ENCODE measurements around the gene TOMM20L. TPM values are rescaled to one million over a fixed set of nuclear protein-coding genes. Genes with fewer than 3 reads are reported as not detected.
"Not testable (repeated sequence)": the region's sequence is repeated elsewhere in the genome, so short reads cannot be mapped to it uniquely, and the experiment has no call there.

Gene TOMM20L
- total and polyA plus RNA-seq, 12 donors: 0.58 TPM; not detected in 11

DNA sequence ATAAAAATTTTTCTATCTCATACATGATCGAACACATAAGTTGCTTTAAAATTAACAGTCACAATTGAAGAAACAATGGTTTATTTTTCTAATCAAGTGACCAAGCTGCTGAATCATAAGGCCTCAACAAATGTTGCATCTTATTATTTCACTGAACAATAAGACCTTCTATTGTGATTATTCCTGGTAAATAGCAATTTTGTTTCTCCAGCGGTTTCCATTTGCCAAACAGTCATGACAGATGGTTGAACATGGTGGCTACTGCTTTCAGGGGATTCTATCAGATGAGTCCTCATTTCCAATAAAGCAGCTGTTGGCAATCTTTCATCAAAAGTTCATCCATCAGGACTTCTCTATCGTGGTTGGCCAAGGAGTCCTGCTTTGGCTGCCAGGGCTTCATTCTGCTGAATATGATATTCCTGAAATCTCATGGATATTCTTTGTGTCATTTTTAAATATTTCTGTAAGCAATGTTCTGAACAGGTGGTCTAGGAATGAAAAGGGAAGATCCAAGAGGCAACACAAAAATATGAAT lies 13.0 kb downstream of the TOMM20L start:
- Histone ChIP-seq H3K27ac (no peak overlapping the region), H3K27me3 (no peaks in the 10 kb centered on the region), H3K4me1 (replicated peaks in 1 of 2) (no peaks in the 10 kb centered on the region), H3K36me3 (replicated peaks in 1 of 2) (peaks cover 0 to 39% of the 10 kb centered on the region in 2 donors), H3K9me3 (replicated peaks in 1 of 3) (no peaks in the 10 kb centered on the region), H3K4me3 (no peak overlapping the region)
- TF ChIP-seq, protein P1, sequence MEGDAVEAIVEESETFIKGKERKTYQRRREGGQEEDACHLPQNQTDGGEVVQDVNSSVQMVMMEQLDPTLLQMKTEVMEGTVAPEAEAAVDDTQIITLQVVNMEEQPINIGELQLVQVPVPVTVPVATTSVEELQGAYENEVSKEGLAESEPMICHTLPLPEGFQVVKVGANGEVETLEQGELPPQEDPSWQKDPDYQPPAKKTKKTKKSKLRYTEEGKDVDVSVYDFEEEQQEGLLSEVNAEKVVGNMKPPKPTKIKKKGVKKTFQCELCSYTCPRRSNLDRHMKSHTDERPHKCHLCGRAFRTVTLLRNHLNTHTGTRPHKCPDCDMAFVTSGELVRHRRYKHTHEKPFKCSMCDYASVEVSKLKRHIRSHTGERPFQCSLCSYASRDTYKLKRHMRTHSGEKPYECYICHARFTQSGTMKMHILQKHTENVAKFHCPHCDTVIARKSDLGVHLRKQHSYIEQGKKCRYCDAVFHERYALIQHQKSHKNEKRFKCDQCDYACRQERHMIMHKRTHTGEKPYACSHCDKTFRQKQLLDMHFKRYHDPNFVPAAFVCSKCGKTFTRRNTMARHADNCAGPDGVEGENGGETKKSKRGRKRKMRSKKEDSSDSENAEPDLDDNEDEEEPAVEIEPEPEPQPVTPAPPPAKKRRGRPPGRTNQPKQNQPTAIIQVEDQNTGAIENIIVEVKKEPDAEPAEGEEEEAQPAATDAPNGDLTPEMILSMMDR (IDR thresholded peaks at IDR 0.05): no peak
- TF ChIP-seq POLR2A (IDR thresholded peaks at IDR 0.05): no peak
- WGBS, 4 donors: 89 to 94% (median 92%) methylated on average over 3 of the region's 3 CpGs
- intact Hi-C loops (cut with DNase I): no loop called here
- no peak for DNase-seq

DNA sequence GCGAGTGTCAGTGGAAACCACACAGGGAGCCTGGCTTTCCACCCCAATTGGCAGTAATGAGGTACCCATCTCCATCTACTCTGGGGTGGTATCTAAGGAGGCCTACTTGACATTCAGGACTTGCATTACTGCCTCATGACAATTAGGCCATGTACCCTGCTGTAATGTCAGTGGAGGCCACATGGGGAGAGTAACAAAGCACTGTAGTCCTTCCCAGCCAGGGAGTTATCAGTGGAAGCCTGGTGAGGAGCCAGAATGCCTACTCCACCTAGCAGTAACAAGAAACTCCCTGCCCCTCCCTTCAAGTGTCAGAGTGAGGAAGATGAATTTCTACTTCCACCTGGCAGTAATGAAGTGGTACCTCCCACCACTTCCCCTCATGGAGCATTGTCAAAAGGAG lies 19.1 kb downstream of the TOMM20L start:
- Histone ChIP-seq H3K27ac (no peak overlapping the region), H3K4me1 (replicated peaks in 1 of 2) (no peaks in the 10 kb centered on the region), H3K27me3 (no peaks in the 10 kb centered on the region), H3K4me3 (no peak overlapping the region), H3K9me3 (replicated peaks in 1 of 3) (no peaks in the 10 kb centered on the region), H3K36me3 (replicated peaks in 1 of 2) (peaks cover 0 to 20% of the 10 kb centered on the region in 2 donors)
- intact Hi-C loops (cut with DNase I): no loop called here
- TF ChIP-seq, protein P1 (IDR thresholded peaks at IDR 0.05): no peak
- TF ChIP-seq POLR2A (IDR thresholded peaks at IDR 0.05): no peak
- DNase-seq: no peak
- 92 to 100% (median 96%) methylated on average over 1 of the region's 1 CpG for WGBS, 4 donors

DNA sequence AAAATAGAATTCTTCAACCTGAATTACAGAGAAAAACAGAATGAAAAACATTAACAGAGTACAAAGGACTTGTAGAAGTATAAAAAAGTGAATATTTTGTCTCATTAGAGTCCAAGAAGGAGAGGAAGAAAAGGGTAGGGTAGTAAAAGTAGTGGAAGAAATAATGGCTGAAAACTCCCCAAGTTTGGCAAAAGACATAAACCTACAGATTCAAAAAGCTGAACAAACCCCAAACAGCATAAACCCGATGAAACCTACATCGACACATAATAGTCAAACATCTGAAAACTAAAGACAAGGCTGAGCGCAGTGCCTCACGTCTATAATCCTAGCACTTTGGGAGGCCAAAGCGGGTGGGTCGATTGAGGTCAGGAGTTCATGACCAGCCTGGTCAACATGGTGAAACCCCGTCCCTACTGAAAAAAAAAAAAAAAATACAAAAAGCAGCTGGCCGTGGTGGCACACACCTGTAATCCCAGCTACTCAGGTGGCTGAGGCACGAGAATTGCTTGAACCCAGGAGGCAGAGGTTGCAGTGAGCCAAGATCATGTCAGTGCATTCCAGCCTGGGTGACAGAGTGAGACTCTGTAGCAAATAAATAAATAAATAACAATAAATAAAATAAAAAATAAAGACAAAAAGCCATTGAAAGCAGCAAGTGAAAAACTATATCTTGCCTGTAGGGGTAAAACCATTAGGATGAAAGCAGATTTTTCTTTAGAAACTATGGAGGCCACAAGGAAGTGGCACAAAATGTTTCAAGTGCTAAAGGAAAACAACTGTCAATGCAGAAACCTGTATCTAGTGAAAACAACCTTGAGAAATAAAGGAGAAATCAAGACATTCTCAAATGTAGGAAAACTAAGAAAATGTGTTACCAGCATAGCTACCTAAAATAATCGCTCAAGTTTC lies 20.2 kb downstream of the TOMM20L start:
- no peaks in the 10 kb centered on the region for H3K9me3 ChIP-seq (replicated peaks in 1 of 3)
- no peak for DNase-seq
- 91 to 100% (median 98%) methylated on average over 10 of the region's 10 CpGs for WGBS, 4 donors
- H3K4me3 ChIP-seq: no peak overlapping the region
- no peaks in the 10 kb centered on the region for H3K4me1 ChIP-seq (replicated peaks in 1 of 2)
- TF ChIP-seq, protein P1 (IDR thresholded peaks at IDR 0.05): no peak
- no peak for TF ChIP-seq POLR2A (IDR thresholded peaks at IDR 0.05)
- no peak overlapping the region for H3K27ac ChIP-seq
- intact Hi-C loops (cut with DNase I): no loop called here
- no peaks in the 10 kb centered on the region for H3K27me3 ChIP-seq
- H3K36me3 ChIP-seq (replicated peaks in 1 of 2): peaks cover 0 to 14% of the 10 kb centered on the region in 2 donors

DNA sequence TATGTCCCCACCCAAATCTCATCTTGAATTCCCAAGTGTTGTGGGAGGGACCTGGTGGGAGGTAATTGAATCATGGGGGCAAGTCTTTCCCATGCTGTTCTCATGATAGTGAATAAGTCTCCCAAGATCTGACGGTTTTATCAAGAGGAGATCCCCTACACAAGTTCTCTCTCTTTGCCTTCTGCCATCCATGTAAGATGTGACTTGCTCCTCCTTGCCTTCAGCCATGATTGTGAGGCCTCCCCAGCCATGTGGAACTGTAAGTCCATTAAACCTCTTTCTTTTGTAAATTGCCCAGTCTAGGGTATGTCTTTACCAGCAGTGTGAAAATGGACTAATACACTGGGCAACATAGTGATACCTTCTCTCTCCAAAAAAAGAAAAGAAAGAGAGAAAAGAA lies 21.2 kb downstream of the TOMM20L start:
- H3K27me3 ChIP-seq; H3K27ac ChIP-seq; intact Hi-C loops (cut with DNase I); H3K9me3 ChIP-seq (replicated peaks in 1 of 3); H3K4me3 ChIP-seq; DNase-seq; H3K4me1 ChIP-seq (replicated peaks in 1 of 2): not testable (repeated sequence)
- H3K36me3 ChIP-seq (replicated peaks in 1 of 2): peaks cover 0 to 11% of the 10 kb centered on the region in 2 donors
- WGBS, 4 donors: 93 to 100% (median 100%) methylated on average over 1 of the region's 1 CpG
